ENCODE measurements around the gene ARFGEF2. TPM values are rescaled to one million over a fixed set of nuclear protein-coding genes. Genes with fewer than 3 reads are reported as not detected.

The ARFGEF2 gene
- total and polyA plus RNA-seq, 4 donors = 7.4 to 35.1 (median 20.1) TPM

GRCh38 chr20:48956052-48956451 lies 34.5 kb downstream of the ARFGEF2 start:
- Histone ChIP-seq H3K4me1 (ENCODE audit: control insufficient read depth in 5 of 5, insufficient read depth in 5 of 5, low read length in 5 of 5) (peaks cover 0 to 6% (median 0%) of the 10 kb centered on the region in 5 donors), H3K9me3 (ENCODE audit: control insufficient read depth in 4 of 4, insufficient read depth in 3 of 4, low read length in 3 of 4) (no peaks in the 10 kb centered on the region), H3K36me3 (ENCODE audit: control insufficient read depth in 4 of 4, insufficient read depth in 4 of 4, low read length in 4 of 4) (peaks cover 19 to 38% (median 28%) of the 10 kb centered on the region in 4 donors), H3K27me3 (ENCODE audit: control insufficient read depth in 3 of 3, insufficient read depth in 3 of 3, low read length in 2 of 3) (no peaks in the 10 kb centered on the region), H3K9ac (ENCODE audit: insufficient read depth in 1 of 2, low read length in 2 of 2) (no peak overlapping the region), H3K4me3 (no peak overlapping the region), H3K27ac (ENCODE audit: low read depth in 1 of 2, low read length in 1 of 2) (no peak overlapping the region)
- ATAC-seq (ENCODE audit: insufficient read depth, low FRiP score) = no peak
- WGBS, 2 donors = 98 to 99% methylated on average over 4 of the region's 4 CpGs
- no peak for TF ChIP-seq CTCF (IDR thresholded peaks at IDR 0.05; ENCODE audit: control extremely low read depth, extremely low read depth)
- no peak for DNase-seq

GRCh38 chr20:48957053-48957481 lies 35.6 kb downstream of the ARFGEF2 start:
- Histone ChIP-seq H3K27me3 (ENCODE audit: control insufficient read depth in 3 of 3, insufficient read depth in 3 of 3, low read length in 2 of 3) (no peaks in the 10 kb centered on the region), H3K36me3 (ENCODE audit: control insufficient read depth in 4 of 4, insufficient read depth in 4 of 4, low read length in 4 of 4) (peaks cover 17 to 31% (median 24%) of the 10 kb centered on the region in 4 donors)
- TF ChIP-seq CTCF (IDR thresholded peaks at IDR 0.05; ENCODE audit: control extremely low read depth, extremely low read depth) = no peak

GRCh38 chr20:48957533-48957932 lies 36.0 kb downstream of the ARFGEF2 start:
- Histone ChIP-seq H3K4me3 (no peak overlapping the region), H3K36me3 (ENCODE audit: control insufficient read depth in 4 of 4, insufficient read depth in 4 of 4, low read length in 4 of 4) (peaks cover 17 to 30% (median 22%) of the 10 kb centered on the region in 4 donors), H3K9me3 (ENCODE audit: control insufficient read depth in 4 of 4, insufficient read depth in 3 of 4, low read length in 3 of 4) (no peaks in the 10 kb centered on the region), H3K9ac (ENCODE audit: insufficient read depth in 1 of 2, low read length in 2 of 2) (no peak overlapping the region), H3K27me3 (ENCODE audit: control insufficient read depth in 3 of 3, insufficient read depth in 3 of 3, low read length in 2 of 3) (no peaks in the 10 kb centered on the region), H3K4me1 (ENCODE audit: control insufficient read depth in 5 of 5, insufficient read depth in 5 of 5, low read length in 5 of 5) (peaks cover 0 to 3% (median 0%) of the 10 kb centered on the region in 5 donors), H3K27ac (ENCODE audit: low read depth in 1 of 2, low read length in 1 of 2) (no peak overlapping the region)
- TF ChIP-seq CTCF (IDR thresholded peaks at IDR 0.05; ENCODE audit: control extremely low read depth, extremely low read depth) = no peak
- DNase-seq (no peak), ATAC-seq (ENCODE audit: insufficient read depth, low FRiP score) (no peak)
- WGBS, 2 donors = 67 to 79% methylated on average over 2 of the region's 2 CpGs

More at GRCh38 chr20:48957053-48957481, 35.6 kb downstream of the ARFGEF2 start:
- DNase-seq (no peak), ATAC-seq (ENCODE audit: insufficient read depth, low FRiP score) (no peak)
- no peak overlapping the region for H3K27ac ChIP-seq (ENCODE audit: low read depth in 1 of 2, low read length in 1 of 2)
- WGBS, 2 donors = 36 to 59% methylated on average over 2 of the region's 2 CpGs
- H3K4me3 ChIP-seq = no peak overlapping the region
- H3K4me1 ChIP-seq (ENCODE audit: control insufficient read depth in 5 of 5, insufficient read depth in 5 of 5, low read length in 5 of 5) = peaks cover 0 to 3% (median 0%) of the 10 kb centered on the region in 5 donors
- H3K9me3 ChIP-seq (ENCODE audit: control insufficient read depth in 4 of 4, insufficient read depth in 3 of 4, low read length in 3 of 4) = no peaks in the 10 kb centered on the region
- no peak overlapping the region for H3K9ac ChIP-seq (ENCODE audit: insufficient read depth in 1 of 2, low read length in 2 of 2)

- Histone ChIP-seq H3K27ac (ENCODE audit: low read depth in 1 of 2, low read length in 1 of 2) (no peak overlapping the region), H3K9me3 (ENCODE audit: control insufficient read depth in 4 of 4, insufficient read depth in 3 of 4, low read length in 3 of 4) (no peaks in the 10 kb centered on the region), H3K9ac (ENCODE audit: insufficient read depth in 1 of 2, low read length in 2 of 2) (no peak overlapping the region), H3K36me3 (ENCODE audit: control insufficient read depth in 4 of 4, insufficient read depth in 4 of 4, low read length in 4 of 4) (peaks cover 11 to 26% (median 17%) of the 10 kb centered on the region in 4 donors), H3K4me1 (ENCODE audit: control insufficient read depth in 5 of 5, insufficient read depth in 5 of 5, low read length in 5 of 5) (peaks cover 0 to 3% (median 0%) of the 10 kb centered on the region in 5 donors), H3K27me3 (ENCODE audit: control insufficient read depth in 3 of 3, insufficient read depth in 3 of 3, low read length in 2 of 3) (no peaks in the 10 kb centered on the region), H3K4me3 (no peak overlapping the region)
- WGBS, 2 donors = 97 to 98% methylated on average over 2 of the region's 2 CpGs
- ATAC-seq (ENCODE audit: insufficient read depth, low FRiP score) (no peak), DNase-seq (no peak)
- TF ChIP-seq CTCF (IDR thresholded peaks at IDR 0.05; ENCODE audit: control extremely low read depth, extremely low read depth) = no peak
Observed at GRCh38 chr20:48958743-48959142, 37.2 kb downstream of the ARFGEF2 start.

Measured in lung (tissue), 12 donors.